Trophoblast cell (in vitro differentiated cells and primary cell): Measurements from ENCODE around the gene CRYBA2.

Experiments used
- DNase-seq, 2 donors: peaks; one replicate each; pipeline ENCODE4 v3.0.0-alpha.2; 2016
- H2AFZ ChIP-seq: 2 replicates; pipeline ENCODE4 v1.6.1; 2013; ENCODE audit warnings: low read length, moderate library complexity, mild to moderate bottlenecking; ENCODE audit not compliant: insufficient read depth, poor library complexity
- H2AK5ac ChIP-seq: 2 replicates; pipeline ENCODE4 v1.6.1; 2013; ENCODE audit warnings: mild to moderate bottlenecking, low read length
- H2BK120ac ChIP-seq: 2 replicates; pipeline ENCODE4 v1.6.1; 2013; ENCODE audit warnings: low read length, mild to moderate bottlenecking, moderate library complexity; ENCODE audit not compliant: insufficient read depth, poor library complexity
- H2BK12ac ChIP-seq: 2 replicates; pipeline ENCODE4 v1.6.1; 2013; ENCODE audit warnings: mild to moderate bottlenecking, low read length, moderate library complexity
- H2BK5ac ChIP-seq: 2 replicates; pipeline ENCODE4 v1.6.1; 2013; ENCODE audit warnings: low read length, low read depth, moderate library complexity, mild to moderate bottlenecking; ENCODE audit not compliant: poor library complexity
- H3K14ac ChIP-seq: 2 replicates; pipeline ENCODE4 v1.6.1; 2013; ENCODE audit warnings: mild to moderate bottlenecking, low read length
- H3K18ac ChIP-seq: 2 replicates; pipeline ENCODE4 v1.6.1; 2013; ENCODE audit warnings: mild to moderate bottlenecking, low read length
- H3K23ac ChIP-seq: 2 replicates; pipeline ENCODE4 v1.6.1; 2013; ENCODE audit warnings: low read length
- H3K27ac ChIP-seq: 2 replicates; pipeline ENCODE4 v1.5.1; 2013; ENCODE audit warnings: low read depth, mild to moderate bottlenecking, inconsistent platforms, low read length, moderate library complexity
- H3K27me3 ChIP-seq: 2 replicates; pipeline ENCODE4 v1.6.1; 2013; ENCODE audit warnings: inconsistent platforms, mild to moderate bottlenecking, low read length, moderate library complexity; ENCODE audit not compliant: insufficient read depth
- H3K36me3 ChIP-seq, 2 experiments: 1 replicate in 1 of 2; 2 replicates in 1 of 2; pipeline ENCODE4 v1.6.1; 2013; ENCODE audit warnings: low read length in 2 of 2, mild to moderate bottlenecking in 2 of 2, moderate library complexity in 1 of 2; ENCODE audit not compliant: insufficient read depth in 2 of 2, control insufficient read depth in 1 of 2
- H3K4ac ChIP-seq: 2 replicates; pipeline ENCODE4 v1.6.1; 2013; ENCODE audit warnings: low read depth, mild to moderate bottlenecking, low read length, moderate library complexity
- H3K4me1 ChIP-seq, 2 experiments: 1 replicate in 1 of 2; 2 replicates in 1 of 2; pipeline ENCODE4 v1.6.1; 2013; ENCODE audit warnings: low read length in 2 of 2, mild to moderate bottlenecking in 2 of 2, moderate library complexity in 1 of 2; ENCODE audit not compliant: insufficient read depth in 2 of 2, control insufficient read depth in 1 of 2
- H3K4me2 ChIP-seq: 2 replicates; pipeline ENCODE4 v1.6.1; 2013; ENCODE audit warnings: inconsistent platforms, mild to moderate bottlenecking, low read length, moderate library complexity
- H3K4me3 ChIP-seq: 2 replicates; pipeline ENCODE4 v1.5.1; 2013; ENCODE audit warnings: mild to moderate bottlenecking, low read depth, low read length, inconsistent platforms
- H3K79me1 ChIP-seq: one replicate; pipeline ENCODE4 v1.6.1; 2013; ENCODE audit warnings: low read length
- H3K79me2 ChIP-seq: 2 replicates; pipeline ENCODE4 v1.6.1; 2013; ENCODE audit warnings: low read length, mild to moderate bottlenecking; ENCODE audit not compliant: control insufficient read depth, insufficient read depth, poor library complexity
- H3K9ac ChIP-seq: 2 replicates; pipeline ENCODE4 v1.6.1; 2013; ENCODE audit warnings: mild to moderate bottlenecking, low read length
- H3K9me3 ChIP-seq: 2 replicates; pipeline ENCODE4 v1.6.1; 2013; ENCODE audit warnings: low read depth, mild to moderate bottlenecking, control low read depth, inconsistent platforms, low read length; ENCODE audit not compliant: insufficient read depth
- H4K12ac ChIP-seq: 2 replicates; pipeline ENCODE4 v1.6.1; 2013; ENCODE audit warnings: low read depth, mild to moderate bottlenecking, low read length, moderate library complexity
- H4K8ac ChIP-seq: 2 replicates; pipeline ENCODE4 v1.6.1; 2013; ENCODE audit warnings: low read depth, mild to moderate bottlenecking, low read length, moderate library complexity
- H4K91ac ChIP-seq: one replicate; pipeline ENCODE4 v1.6.1; 2013; ENCODE audit warnings: low read depth, mild to moderate bottlenecking, low read length, moderate library complexity
- WGBS: extraction: QIAGEN DNeasy Blood & Tissue Kit; methylation state at CpG from one replicate; pipeline ENCODE4 v1.1.7; 2013; ENCODE audit warnings: missing lambda C conversion rate; ENCODE audit not compliant: insufficient read length, insufficient coverage; ENCODE audit errors: extremely low coverage; 5-methylcytosine and 5-hydroxymethylcytosine counted together

CRYBA2 gene

GRCh38 chr2:219022041-219022440 lies 28.8 kb upstream of the CRYBA2 start:
- Histone ChIP-seq H3K27me3 (peaks cover 2% of the 10 kb centered on the region), H3K4me3 (no peak overlapping the region), H3K4ac (no peak overlapping the region), H3K4me2 (no peak overlapping the region), H3K23ac (no peak overlapping the region), H3K18ac (no peak overlapping the region), H4K91ac (no peak overlapping the region), H3K4me1 (peaks cover 2 to 3% of the 10 kb centered on the region in 2 experiments), H2BK120ac (no peak overlapping the region), H3K14ac (no peak overlapping the region), H2BK12ac (no peak overlapping the region), H3K79me2 (no peaks in the 10 kb centered on the region), H2AFZ (no peak overlapping the region), H3K27ac (no peak overlapping the region), H3K36me3 (no peaks in the 10 kb centered on the region), H3K9ac (no peak overlapping the region), H4K12ac (no peak overlapping the region), H3K79me1 (no peaks in the 10 kb centered on the region), H4K8ac (no peak overlapping the region), H3K9me3 (peaks cover 2% of the 10 kb centered on the region), H2BK5ac (no peak overlapping the region), H2AK5ac (no peak overlapping the region)
- WGBS = no CpG with 5 or more reads among the region's 12 CpGs
- DNase-seq = no peak

- Histone ChIP-seq H3K27me3 (peaks cover 2% of the 10 kb centered on the region), H3K23ac (no peak overlapping the region), H2AFZ (no peak overlapping the region), H3K18ac (no peak overlapping the region), H3K36me3 (no peaks in the 10 kb centered on the region), H3K79me2 (no peaks in the 10 kb centered on the region), H2BK120ac (no peak overlapping the region), H3K4ac (no peak overlapping the region), H2BK12ac (no peak overlapping the region), H3K9ac (no peak overlapping the region), H3K79me1 (no peaks in the 10 kb centered on the region), H3K9me3 (peaks cover 2% of the 10 kb centered on the region), H4K8ac (no peak overlapping the region), H2BK5ac (no peak overlapping the region), H3K4me3 (no peak overlapping the region), H3K27ac (no peak overlapping the region), H3K4me2 (no peak overlapping the region), H4K91ac (no peak overlapping the region), H3K4me1 (peaks cover 2 to 3% of the 10 kb centered on the region in 2 experiments), H4K12ac (no peak overlapping the region), H3K14ac (no peak overlapping the region), H2AK5ac (no peak overlapping the region)
- no peak for DNase-seq
- no CpG with 5 or more reads among the region's 9 CpGs for WGBS
Observed at GRCh38 chr2:219021591-219021990, 28.4 kb upstream of the CRYBA2 start.

GRCh38 chr2:219020604-219021365 lies 27.6 kb upstream of the CRYBA2 start:
- Histone ChIP-seq H3K14ac (no peak overlapping the region), H3K18ac (no peak overlapping the region), H3K9ac (no peak overlapping the region), H3K4ac (no peak overlapping the region), H3K27ac (no peak overlapping the region), H2AFZ (no peak overlapping the region), H3K79me2 (no peaks in the 10 kb centered on the region), H3K4me3 (no peak overlapping the region), H2BK5ac (no peak overlapping the region), H2AK5ac (no peak overlapping the region), H3K9me3 (peaks cover 2% of the 10 kb centered on the region), H3K79me1 (no peaks in the 10 kb centered on the region), H3K4me1 (peaks cover 2 to 3% of the 10 kb centered on the region in 2 experiments), H3K36me3 (no peaks in the 10 kb centered on the region), H2BK120ac (no peak overlapping the region), H2BK12ac (no peak overlapping the region), H3K27me3 (peaks cover 2% of the 10 kb centered on the region), H4K8ac (no peak overlapping the region), H3K23ac (no peak overlapping the region), H3K4me2 (no peak overlapping the region), H4K91ac (no peak overlapping the region), H4K12ac (no peak overlapping the region)
- WGBS = no CpG with 5 or more reads among the region's 11 CpGs
- DNase-seq = no peak

GRCh38 chr2:219019436-219019835 lies 26.2 kb upstream of the CRYBA2 start:
- Histone ChIP-seq H2AK5ac (no peak overlapping the region), H4K8ac (no peak overlapping the region), H2BK5ac (no peak overlapping the region), H3K79me1 (no peaks in the 10 kb centered on the region), H3K4me2 (no peak overlapping the region), H4K91ac (no peak overlapping the region), H3K14ac (no peak overlapping the region), H3K27ac (no peak overlapping the region), H3K23ac (no peak overlapping the region), H2BK120ac (no peak overlapping the region), H4K12ac (no peak overlapping the region), H3K4me1 (peaks cover 2 to 3% of the 10 kb centered on the region in 2 experiments), H2AFZ (no peak overlapping the region), H3K4me3 (no peak overlapping the region), H3K9me3 (peaks cover 5% of the 10 kb centered on the region), H2BK12ac (no peak overlapping the region), H3K79me2 (no peaks in the 10 kb centered on the region), H3K27me3 (peaks cover 2% of the 10 kb centered on the region), H3K9ac (no peak overlapping the region), H3K18ac (no peak overlapping the region), H3K36me3 (no peaks in the 10 kb centered on the region), H3K4ac (no peak overlapping the region)
- DNase-seq = no peak
- no CpG with 5 or more reads among the region's 6 CpGs for WGBS
